ENCODE data around the gene DPP4.

GRCh38 chr2:161962160-161962559, 111.9 kb downstream of the DPP4 start:
- TF ChIP-seq ZFP3 (CRISPR knock-in tag; IDR thresholded peaks at IDR 0.05) (no peak), ARNTL (CRISPR knock-in tag; IDR thresholded peaks at IDR 0.05; ENCODE audit: borderline replicate concordance, low read depth) (no peak), OSR1 (CRISPR knock-in tag; IDR thresholded peaks at IDR 0.05) (no peak)
